Left ventricle myocardium inferior (tissue), 1 donor: ENCODE data around the gene PADI4. TPM values are rescaled to one million over a fixed set of nuclear protein-coding genes. Genes with fewer than 3 reads are reported as not detected.

Experiments used
- DNase-seq: peaks from one replicate; pipeline ENCODE4 v3.0.0-alpha.2; 2020
- H3K27ac ChIP-seq: fragments of 200-600 bp; replicated peaks from 2 replicates; pipeline ENCODE4 v1.8.0; 2021
- H3K27me3 ChIP-seq: fragments of 200-600 bp; 2 replicates; pipeline ENCODE4 v1.8.0; 2021; ENCODE audit warnings: low read depth
- H3K36me3 ChIP-seq: fragments of 200-600 bp; 2 replicates; pipeline ENCODE4 v1.8.0; 2021
- H3K4me1 ChIP-seq: fragments of 200-600 bp; 2 replicates; pipeline ENCODE4 v1.8.0; 2021
- H3K4me3 ChIP-seq: fragments of 200-600 bp; 2 replicates; pipeline ENCODE4 v1.8.0; 2021; ENCODE audit warnings: mild to moderate bottlenecking, moderate library complexity
- H3K9me3 ChIP-seq: fragments of 200-600 bp; replicated peaks from 2 replicates; pipeline ENCODE4 v1.8.0; 2021
- intact Hi-C: fragments of 100-400 bp; cut with micrococcal nuclease; formaldehyde crosslinking; loops from one replicate; pipeline ENCODE4 v1.11.0; 2022
- total RNA-seq: library from RNA; stranded (reverse); fragmentation: NEBNext Ultra II Directional; extraction: Animal tissue kit (Norgen Biotek cat#: 25700); gene quantifications from one replicate; pipeline ENCODE4 v1.2.1, GENCODE V29; 2021
- TF ChIP-seq, protein P1 (sequence below): fragments of 200-600 bp; IDR thresholded peaks from 2 replicates; pipeline ENCODE4 v1.8.0; 2021; ENCODE audit warnings: antibody characterized with exemption, mild to moderate bottlenecking, borderline replicate concordance
- donor health status: DM: no; HTN: yes; CAD: no; lungs with severe emphysema.

Gene PADI4
- total RNA-seq, 1 donor from 2014 or later: 0.22 TPM

DNA sequence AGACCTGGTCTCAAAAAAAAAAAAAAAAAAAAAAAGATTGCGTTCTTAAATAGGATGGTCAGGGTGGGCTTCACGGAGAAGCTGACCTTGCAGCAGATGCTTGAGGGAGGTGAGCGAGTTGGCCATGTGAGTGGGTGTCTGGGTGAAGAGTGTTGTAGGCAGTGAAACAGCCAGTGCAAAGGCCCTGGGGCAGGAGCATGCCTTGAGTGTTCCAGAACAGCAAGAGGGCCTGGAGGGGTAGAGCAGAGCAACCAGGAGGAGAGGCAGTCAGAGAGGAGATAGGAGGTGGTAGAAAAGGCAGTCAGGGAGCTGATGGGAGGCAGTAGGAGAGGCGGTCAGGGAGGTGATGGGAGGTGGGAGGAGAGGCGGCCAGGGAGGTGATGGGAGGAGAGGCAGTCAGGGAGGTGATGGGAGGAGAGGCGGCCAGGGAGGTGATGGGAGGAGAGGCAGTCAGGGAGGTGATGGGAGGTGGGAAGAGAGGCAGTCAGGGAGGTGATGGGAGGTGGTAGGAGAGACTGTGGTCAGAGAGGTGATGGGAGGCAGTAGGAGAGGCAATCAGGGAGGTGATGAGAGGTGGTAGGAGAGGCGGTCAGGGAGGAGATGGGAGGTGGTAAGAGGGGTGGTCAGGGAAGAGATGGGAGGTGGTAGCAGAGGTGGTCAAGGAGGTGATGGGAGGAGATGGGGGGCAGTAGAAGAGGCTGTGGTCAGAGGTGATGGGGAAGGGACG is 43.8 kb downstream of the PADI4 start:
- TF ChIP-seq, protein P1, sequence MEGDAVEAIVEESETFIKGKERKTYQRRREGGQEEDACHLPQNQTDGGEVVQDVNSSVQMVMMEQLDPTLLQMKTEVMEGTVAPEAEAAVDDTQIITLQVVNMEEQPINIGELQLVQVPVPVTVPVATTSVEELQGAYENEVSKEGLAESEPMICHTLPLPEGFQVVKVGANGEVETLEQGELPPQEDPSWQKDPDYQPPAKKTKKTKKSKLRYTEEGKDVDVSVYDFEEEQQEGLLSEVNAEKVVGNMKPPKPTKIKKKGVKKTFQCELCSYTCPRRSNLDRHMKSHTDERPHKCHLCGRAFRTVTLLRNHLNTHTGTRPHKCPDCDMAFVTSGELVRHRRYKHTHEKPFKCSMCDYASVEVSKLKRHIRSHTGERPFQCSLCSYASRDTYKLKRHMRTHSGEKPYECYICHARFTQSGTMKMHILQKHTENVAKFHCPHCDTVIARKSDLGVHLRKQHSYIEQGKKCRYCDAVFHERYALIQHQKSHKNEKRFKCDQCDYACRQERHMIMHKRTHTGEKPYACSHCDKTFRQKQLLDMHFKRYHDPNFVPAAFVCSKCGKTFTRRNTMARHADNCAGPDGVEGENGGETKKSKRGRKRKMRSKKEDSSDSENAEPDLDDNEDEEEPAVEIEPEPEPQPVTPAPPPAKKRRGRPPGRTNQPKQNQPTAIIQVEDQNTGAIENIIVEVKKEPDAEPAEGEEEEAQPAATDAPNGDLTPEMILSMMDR: no peak
- Histone ChIP-seq H3K4me3 (no peak overlapping the region), H3K36me3 (no peaks in the 10 kb centered on the region), H3K27me3 (peaks cover 96% of the 10 kb centered on the region), H3K4me1 (no peaks in the 10 kb centered on the region), H3K9me3 (no peaks in the 10 kb centered on the region), H3K27ac (no peak overlapping the region)
- DNase-seq: no peak
- intact Hi-C loops: no loop called here

DNA sequence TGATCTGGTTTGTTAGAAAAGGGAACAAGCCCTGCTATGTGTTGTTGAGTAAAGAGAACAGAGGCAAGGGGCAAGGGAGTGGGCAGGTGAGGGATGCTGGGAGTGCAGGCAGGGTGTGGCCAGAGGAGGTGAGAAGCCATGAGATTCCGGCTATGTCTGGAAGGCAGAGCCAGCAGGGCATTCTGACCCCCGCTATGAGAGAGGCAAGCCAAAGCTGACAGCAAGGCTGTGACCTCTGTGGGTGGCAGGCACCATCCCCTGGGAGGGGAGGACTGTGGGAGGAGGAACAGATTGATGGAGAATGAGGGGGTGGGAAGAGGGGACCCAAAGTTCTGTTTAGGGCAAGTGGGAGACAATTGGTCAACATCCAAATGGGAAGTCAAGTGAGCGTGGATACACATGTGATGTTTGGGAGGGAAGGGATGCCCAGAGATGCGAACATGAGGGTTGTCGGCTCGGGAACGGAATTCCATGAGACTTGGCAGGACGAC is 44.5 kb downstream of the PADI4 start:
- no peak for DNase-seq
- no peaks in the 10 kb centered on the region for H3K9me3 ChIP-seq
- H3K27ac ChIP-seq: no peak overlapping the region
- H3K4me3 ChIP-seq: no peak overlapping the region
- peaks cover 96% of the 10 kb centered on the region for H3K27me3 ChIP-seq
- intact Hi-C loops: no loop called here
- TF ChIP-seq, protein P1: no peak
- H3K4me1 ChIP-seq: no peaks in the 10 kb centered on the region
- no peaks in the 10 kb centered on the region for H3K36me3 ChIP-seq

DNA sequence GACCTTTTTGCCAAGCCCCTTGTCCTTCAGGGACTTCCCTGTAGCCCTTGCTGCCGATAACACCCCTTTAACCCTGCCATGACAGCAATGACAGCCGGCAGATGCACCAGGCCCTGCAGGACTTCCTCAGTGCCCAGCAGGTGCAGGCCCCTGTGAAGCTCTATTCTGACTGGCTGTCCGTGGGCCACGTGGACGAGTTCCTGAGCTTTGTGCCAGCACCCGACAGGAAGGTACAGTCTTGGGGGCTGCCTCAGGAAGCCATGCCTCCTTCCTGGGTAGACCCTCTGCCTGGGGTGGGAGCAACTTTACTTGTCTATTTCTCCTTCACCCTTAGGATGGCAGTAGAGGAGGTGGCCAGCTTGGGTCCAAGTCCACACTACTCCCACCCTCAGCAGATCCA is 47.9 kb downstream of the PADI4 start:
- Histone ChIP-seq H3K27ac (no peak overlapping the region), H3K4me3 (no peak overlapping the region), H3K9me3 (no peaks in the 10 kb centered on the region), H3K27me3 (peaks cover 79% of the 10 kb centered on the region), H3K36me3 (no peaks in the 10 kb centered on the region), H3K4me1 (no peaks in the 10 kb centered on the region)
- intact Hi-C loops: no loop called here
- TF ChIP-seq, protein P1: no peak
- DNase-seq: no peak

DNA sequence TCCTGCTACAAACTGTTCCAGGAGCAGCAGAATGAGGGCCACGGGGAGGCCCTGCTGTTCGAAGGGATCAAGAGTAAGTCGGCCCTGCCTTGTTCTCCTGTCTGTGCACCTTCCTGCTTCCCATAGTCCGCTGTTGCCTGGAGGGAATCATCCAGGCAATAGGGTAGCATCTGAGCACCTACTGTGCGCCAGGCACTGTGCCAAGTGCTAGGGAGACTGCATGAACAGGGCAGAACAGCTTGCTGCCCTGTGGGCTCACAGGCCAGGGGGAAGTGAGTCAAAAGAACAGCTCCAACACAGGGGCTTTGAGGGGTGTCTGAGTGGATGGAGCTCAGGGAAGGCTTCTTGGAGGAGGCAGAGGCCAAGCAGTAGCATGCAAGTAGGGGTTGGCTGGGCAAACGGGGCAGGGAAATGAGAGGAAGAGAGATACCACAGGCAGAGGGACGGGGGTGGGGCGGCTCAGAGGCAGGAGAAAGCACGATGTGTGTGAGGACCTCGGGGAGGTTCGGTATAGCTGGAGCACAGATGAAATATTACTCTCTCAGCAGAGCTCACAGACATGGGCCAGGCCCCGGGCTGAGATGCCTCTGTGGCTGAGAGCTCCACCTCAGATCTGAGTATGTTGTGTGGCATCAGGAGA is 48.5 kb downstream of the PADI4 start:
- H3K4me1 ChIP-seq: no peaks in the 10 kb centered on the region
- no peak overlapping the region for H3K4me3 ChIP-seq
- peaks cover 79% of the 10 kb centered on the region for H3K27me3 ChIP-seq
- intact Hi-C loops: no loop called here
- no peaks in the 10 kb centered on the region for H3K36me3 ChIP-seq
- TF ChIP-seq, protein P1: no peak
- H3K27ac ChIP-seq: no peak overlapping the region
- no peak for DNase-seq
- no peaks in the 10 kb centered on the region for H3K9me3 ChIP-seq

DNA sequence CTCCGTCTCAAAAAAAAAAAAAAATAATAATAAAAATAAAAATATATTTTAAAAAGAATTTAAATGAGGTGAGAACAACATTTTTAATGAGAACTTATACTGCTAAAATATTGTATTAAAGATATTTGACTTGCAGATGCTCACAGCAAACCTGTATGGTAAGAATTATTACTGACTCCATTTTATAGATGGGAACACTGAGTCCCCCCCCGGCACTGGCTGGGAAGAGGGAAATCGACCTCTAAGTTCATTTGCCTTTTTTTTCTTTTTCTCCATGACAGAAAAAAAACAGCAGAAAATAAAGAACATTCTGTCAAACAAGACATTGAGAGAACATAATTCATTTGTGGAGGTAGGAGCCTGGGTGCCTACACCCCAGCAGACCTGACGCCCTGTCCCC is 50.6 kb downstream of the PADI4 start:
- H3K27me3 ChIP-seq: peaks cover 71% of the 10 kb centered on the region
- no peaks in the 10 kb centered on the region for H3K36me3 ChIP-seq
- TF ChIP-seq, protein P1: no peak

More for the DNA sequence above, 50.6 kb downstream of the PADI4 start:
- H3K4me3 ChIP-seq: no peak overlapping the region
- no peaks in the 10 kb centered on the region for H3K9me3 ChIP-seq
- DNase-seq: no peak
- no peak overlapping the region for H3K27ac ChIP-seq
- H3K4me1 ChIP-seq: no peaks in the 10 kb centered on the region
- intact Hi-C loops: no loop called here
